DND-41 (cell line): ENCODE measurements around the gene ARHGAP32.

Experiments
- CTCF ChIP-seq: IDR thresholded peaks from 2 replicates; pipeline ENCODE4 v1.5.1; 2012; ENCODE audit warnings: borderline replicate concordance, low read length, moderate library complexity, mild to moderate bottlenecking; ENCODE audit not compliant: poor library complexity, severe bottlenecking; ENCODE audit errors: extremely low read depth
- EZH2 ChIP-seq: IDR thresholded peaks from 3 replicates; pipeline ENCODE4 v1.6.1; 2012; ENCODE audit warnings: borderline replicate concordance, low read depth, mild to moderate bottlenecking, moderate library complexity, low read length, inconsistent platforms; ENCODE audit not compliant: severe bottlenecking

- no peak for TF ChIP-seq CTCF
- TF ChIP-seq EZH2: no peak
Observed at GRCh38 chr11:129208863-129209262, 16.7 kb upstream of the ARHGAP32 start.
